BLaER1 (cell line): ENCODE data around the gene ADPRHL1.
A peak's percentile ranks its signal among the peaks of the same experiment; 100 is the strongest.
"Not testable (repeated sequence)": the region's sequence is repeated elsewhere in the genome, so short reads cannot be mapped to it uniquely, and the experiment has no call there.

Experiments used
- H3K27ac ChIP-seq: shearing (Covaris generic); formaldehyde crosslinking; 2 replicates; pipeline ENCODE4 v1.8.1; 2022
- H3K27me3 ChIP-seq: shearing (Covaris generic); formaldehyde crosslinking; 2 replicates; pipeline ENCODE4 v1.8.1; 2022
- H3K36me3 ChIP-seq: shearing (Covaris generic); formaldehyde crosslinking; 2 replicates; pipeline ENCODE4 v1.8.1; 2022
- H3K4me1 ChIP-seq: shearing (Covaris generic); formaldehyde crosslinking; 2 replicates; pipeline ENCODE4 v1.8.1; 2022
- H3K4me2 ChIP-seq: shearing (Covaris generic); formaldehyde crosslinking; 2 replicates; pipeline ENCODE4 v1.8.1; 2022
- H3K4me3 ChIP-seq: shearing (Covaris generic); formaldehyde crosslinking; 2 replicates; pipeline ENCODE4 v1.8.1; 2022
- H3K9ac ChIP-seq: shearing (Covaris generic); formaldehyde crosslinking; 2 replicates; pipeline ENCODE4 v1.8.1; 2022
- H3K9me3 ChIP-seq: shearing (Covaris generic); formaldehyde crosslinking; 2 replicates; pipeline ENCODE4 v1.8.1; 2022
- H4K20me1 ChIP-seq: shearing (Covaris generic); formaldehyde crosslinking; 2 replicates; pipeline ENCODE4 v1.8.1; 2022
- Cebpa-rat ChIP-seq: shearing (Covaris generic); IDR thresholded peaks from 2 replicates; pipeline ENCODE4 v1.8.1; 2022

Gene ADPRHL1

DNA sequence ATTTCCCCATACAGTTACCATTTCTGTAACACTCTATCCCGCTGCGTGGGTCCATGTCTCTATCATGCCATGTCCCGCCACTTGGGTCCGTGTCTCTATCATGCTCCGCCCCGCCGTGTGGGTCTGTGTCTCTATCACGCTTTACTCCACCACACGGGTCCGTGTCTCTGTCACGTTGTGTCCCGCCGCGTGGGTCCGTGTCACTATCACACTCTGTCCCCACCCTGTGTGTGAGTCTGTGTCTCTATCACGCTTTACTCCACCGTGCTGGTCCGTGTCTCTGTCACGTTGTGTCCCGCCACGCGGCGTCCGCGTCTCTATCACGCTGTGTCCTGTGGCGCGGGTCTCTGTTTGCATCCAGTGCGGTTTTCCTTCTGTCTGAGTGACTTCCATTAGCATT, 11.6 kb downstream of the ADPRHL1 start:
- peaks cover 36% of the 10 kb centered on the region for H3K4me1 ChIP-seq
- no peaks in the 10 kb centered on the region for H3K9me3 ChIP-seq
- H3K36me3 ChIP-seq, result no peaks in the 10 kb centered on the region
- H3K4me2 ChIP-seq, result no peak overlapping the region
- no peak for TF ChIP-seq Cebpa-rat
- no peak overlapping the region for H3K27ac ChIP-seq
- no peak overlapping the region for H3K4me3 ChIP-seq
- H3K9ac ChIP-seq, result no peak overlapping the region
- no peaks in the 10 kb centered on the region for H3K27me3 ChIP-seq
- H4K20me1 ChIP-seq, result no peaks in the 10 kb centered on the region

DNA sequence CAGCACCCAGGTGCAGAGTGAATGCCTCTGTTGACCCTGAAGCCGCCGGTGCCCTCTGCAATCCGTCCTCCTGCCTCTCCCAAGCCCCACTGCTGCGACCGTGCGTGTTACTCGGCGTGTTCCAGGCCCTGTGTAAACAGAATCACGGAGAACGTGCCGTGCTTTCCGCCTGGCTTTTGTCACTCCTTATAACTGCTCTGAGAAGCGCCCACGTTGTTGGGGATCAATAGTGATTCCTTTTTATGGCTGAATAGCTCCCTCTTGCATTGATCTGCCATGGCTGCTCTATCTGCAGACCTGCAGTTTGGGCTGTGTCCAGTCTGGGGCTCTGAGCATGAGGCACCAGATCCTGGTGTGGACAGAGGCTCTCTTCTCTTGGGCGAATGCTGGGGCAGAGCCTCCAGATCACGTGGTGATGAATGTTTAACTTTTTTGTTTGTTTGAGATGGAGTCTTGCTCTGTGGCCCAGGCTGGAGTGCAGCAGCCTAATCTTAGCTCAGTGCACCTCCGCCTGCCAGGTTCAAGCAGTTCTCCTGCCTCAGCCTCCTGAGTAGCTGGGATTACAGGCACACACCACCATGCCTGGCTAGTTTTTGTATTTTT, 15.8 kb downstream of the ADPRHL1 start:
- Histone ChIP-seq H3K4me3 (no peak overlapping the region), H3K9me3 (no peaks in the 10 kb centered on the region), H3K36me3 (no peaks in the 10 kb centered on the region), H3K27me3 (no peaks in the 10 kb centered on the region), H3K27ac (no peak overlapping the region), H4K20me1 (no peaks in the 10 kb centered on the region), H3K4me1 (peaks cover 19% of the 10 kb centered on the region), H3K4me2 (no peak overlapping the region), H3K9ac (no peak overlapping the region)
- TF ChIP-seq Cebpa-rat, result no peak

DNA sequence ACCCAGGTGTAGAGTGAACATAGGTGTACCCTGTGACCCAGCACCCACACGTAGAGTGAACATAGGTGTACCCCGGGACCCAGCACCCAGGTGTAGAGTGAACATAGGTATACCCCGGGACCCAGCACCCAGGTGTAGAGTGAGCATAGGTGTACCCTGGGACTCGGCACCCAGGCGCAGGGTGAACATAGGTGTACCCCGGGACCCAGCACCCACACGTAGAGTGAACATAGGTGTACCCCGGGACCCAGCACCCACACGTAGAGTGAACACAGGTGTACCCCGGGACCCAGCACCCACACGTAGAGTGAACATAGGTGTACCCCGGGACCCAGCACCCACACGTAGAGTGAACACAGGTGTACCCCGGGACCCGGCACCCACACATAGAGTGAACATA, 16.4 kb downstream of the ADPRHL1 start:
- not testable (repeated sequence) for H3K9me3 ChIP-seq, H3K9ac ChIP-seq, H3K27me3 ChIP-seq, H3K4me3 ChIP-seq, H4K20me1 ChIP-seq, H3K27ac ChIP-seq, H3K36me3 ChIP-seq, H3K4me2 ChIP-seq
- peaks cover 26% of the 10 kb centered on the region for H3K4me1 ChIP-seq

DNA sequence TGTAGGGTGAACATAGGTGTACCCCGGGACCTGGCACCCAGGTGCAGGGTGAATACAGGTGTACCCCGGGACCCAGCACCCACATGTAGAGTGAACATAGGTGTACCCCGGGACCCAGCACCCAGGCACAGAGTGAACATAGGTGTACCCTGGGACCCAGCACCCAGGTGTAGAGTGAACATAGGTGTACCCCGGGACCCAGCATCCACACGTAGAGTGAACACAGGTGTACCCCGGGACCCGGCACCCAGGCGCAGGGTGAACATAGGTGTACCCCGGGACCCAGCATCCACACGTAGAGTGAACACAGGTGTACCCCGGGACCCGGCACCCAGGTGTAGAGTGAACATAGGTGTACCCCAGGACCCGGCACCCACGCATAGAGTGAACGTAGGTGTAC, 17.4 kb downstream of the ADPRHL1 start:
- not testable (repeated sequence) for H3K27ac ChIP-seq, H3K9me3 ChIP-seq, H3K27me3 ChIP-seq, H4K20me1 ChIP-seq, H3K4me2 ChIP-seq, H3K4me3 ChIP-seq, H3K36me3 ChIP-seq, H3K9ac ChIP-seq
- H3K4me1 ChIP-seq, result peaks cover 35% of the 10 kb centered on the region

DNA sequence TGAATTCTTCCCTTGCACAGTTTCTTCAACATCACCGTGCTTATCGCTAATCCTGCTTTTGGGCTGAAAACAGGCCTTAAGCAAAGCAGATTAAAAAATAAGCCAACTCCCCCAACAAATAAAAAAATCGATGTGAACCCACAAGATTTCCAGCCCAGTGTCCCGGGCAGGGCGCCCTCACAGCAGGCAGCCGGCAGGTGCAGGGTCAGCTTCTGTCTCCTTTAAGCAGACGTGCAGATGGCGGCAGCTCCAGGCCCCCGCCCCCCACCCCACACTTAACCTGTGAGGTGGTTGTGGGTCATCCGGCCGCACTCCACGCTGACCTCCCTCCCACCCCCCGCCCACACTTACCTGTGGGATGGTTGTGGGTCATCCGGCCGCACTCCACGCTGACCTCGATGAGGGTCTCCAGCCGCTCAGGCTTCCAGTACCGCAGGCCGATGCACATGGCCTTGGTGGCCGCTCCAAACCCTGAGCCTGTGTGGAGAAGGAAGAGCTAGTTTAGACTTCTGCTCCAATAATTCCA, 19.8 kb downstream of the ADPRHL1 start:
- H3K9ac ChIP-seq, result 0 out of 2 replicates have a peak overlapping the region, but pooled peaks have one; percentile 26
- H4K20me1 ChIP-seq, result no peaks in the 10 kb centered on the region
- TF ChIP-seq Cebpa-rat, result no peak
- H3K4me1 ChIP-seq, result peaks cover 60% of the 10 kb centered on the region
- no peaks in the 10 kb centered on the region for H3K27me3 ChIP-seq
- H3K4me2 ChIP-seq, result peak overlapping the region; percentile 94
- H3K9me3 ChIP-seq, result no peaks in the 10 kb centered on the region
- no peak overlapping the region for H3K4me3 ChIP-seq
- H3K27ac ChIP-seq, result peak overlapping the region; percentile 72
- no peaks in the 10 kb centered on the region for H3K36me3 ChIP-seq

DNA sequence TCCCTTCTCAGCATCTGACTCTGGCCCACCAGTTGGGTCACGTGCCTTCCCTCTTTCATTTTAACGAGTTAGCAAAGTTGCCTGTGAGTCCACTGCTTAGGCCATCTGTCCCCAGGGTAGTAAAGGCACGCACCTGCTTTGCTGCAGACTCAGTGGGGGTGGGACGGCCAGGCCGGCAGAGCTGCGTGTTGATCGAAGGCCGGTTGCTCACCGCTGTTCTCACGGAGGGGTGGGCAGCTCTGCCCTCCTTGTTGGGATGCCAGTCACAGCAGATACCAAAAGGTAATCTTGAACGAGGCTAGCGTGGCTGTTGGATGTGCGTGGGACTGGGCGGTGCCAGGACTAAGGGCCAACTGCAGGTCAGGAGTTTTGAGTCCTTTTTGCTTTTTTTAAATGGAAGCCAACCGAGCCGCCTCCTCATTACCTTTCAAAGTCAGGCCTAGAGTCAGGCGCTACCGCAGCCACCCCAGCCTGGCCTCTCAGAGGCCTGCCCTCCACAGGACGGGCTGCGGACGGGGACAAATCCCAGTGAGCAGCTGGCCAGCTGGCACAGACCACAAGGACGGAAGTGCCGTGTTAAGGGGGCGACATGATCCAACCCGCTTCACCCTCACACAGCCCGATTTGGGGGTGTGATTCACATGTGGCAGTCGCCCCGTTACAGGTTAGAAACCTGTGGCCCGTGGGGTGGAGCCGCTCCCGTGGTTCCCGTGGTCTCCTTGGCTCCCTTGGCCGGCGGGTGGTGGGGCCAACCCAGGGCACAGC, 20.6 kb downstream of the ADPRHL1 start:
- H4K20me1 ChIP-seq, result no peaks in the 10 kb centered on the region
- H3K9me3 ChIP-seq, result no peaks in the 10 kb centered on the region
- H3K27ac ChIP-seq, result peak overlapping the region; percentile 72
- peak overlapping the region; percentile 94 for H3K4me2 ChIP-seq
- H3K4me3 ChIP-seq, result 0 out of 2 replicates have a peak overlapping the region, but pooled peaks have one; percentile 11
- TF ChIP-seq Cebpa-rat, result no peak
- H3K4me1 ChIP-seq, result peaks cover 68% of the 10 kb centered on the region
- no peaks in the 10 kb centered on the region for H3K36me3 ChIP-seq
- H3K9ac ChIP-seq, result peak overlapping the region; percentile 26; the same call in 1 of the 2 replicates
- H3K27me3 ChIP-seq, result no peaks in the 10 kb centered on the region

GRCh38 chr13:113431171-113431570, 22.1 kb downstream of the ADPRHL1 start:
- no peaks in the 10 kb centered on the region for H3K36me3 ChIP-seq
- no peak for TF ChIP-seq Cebpa-rat
- no peak overlapping the region for H3K9ac ChIP-seq
- no peaks in the 10 kb centered on the region for H3K27me3 ChIP-seq
- no peak overlapping the region for H3K4me3 ChIP-seq
- H3K4me2 ChIP-seq, result peak overlapping the region; percentile 94
- peak overlapping the region; percentile 18; the same call in 1 of the 2 replicates for H3K27ac ChIP-seq
- H3K9me3 ChIP-seq, result no peaks in the 10 kb centered on the region
- H3K4me1 ChIP-seq, result peaks cover 83% of the 10 kb centered on the region
- no peaks in the 10 kb centered on the region for H4K20me1 ChIP-seq

GRCh38 chr13:113430378-113431110, 22.7 kb downstream of the ADPRHL1 start:
- TF ChIP-seq Cebpa-rat, result no peak
- no peaks in the 10 kb centered on the region for H3K27me3 ChIP-seq

DNA sequence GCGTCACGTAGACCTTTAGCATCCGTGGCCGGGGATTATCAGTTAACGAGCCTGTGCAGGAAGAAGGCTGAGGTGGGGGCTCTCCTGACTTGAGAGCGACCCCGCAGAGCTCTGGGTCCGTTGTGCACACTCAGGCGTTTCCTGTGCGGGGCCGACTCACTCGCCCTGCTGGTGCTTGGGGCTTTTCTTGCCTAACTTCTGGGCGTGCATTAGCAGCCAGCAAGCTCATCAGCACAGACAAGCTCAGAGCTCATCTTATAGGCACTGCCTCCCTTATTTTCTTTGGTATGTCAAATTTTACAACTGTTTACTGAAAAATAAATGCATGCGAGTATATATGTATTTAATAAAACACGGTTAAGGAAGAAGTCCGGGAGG, 23.7 kb downstream of the ADPRHL1 start:
- no peaks in the 10 kb centered on the region for H3K9me3 ChIP-seq
- 0 out of 2 replicates have a peak overlapping the region, but pooled peaks have one; percentile 89 for H3K27ac ChIP-seq
- peak overlapping the region; percentile 93 for H3K4me2 ChIP-seq
- no peaks in the 10 kb centered on the region for H3K27me3 ChIP-seq
- no peak overlapping the region for H3K4me3 ChIP-seq
- H3K4me1 ChIP-seq, result peaks cover 94% of the 10 kb centered on the region
- H4K20me1 ChIP-seq, result no peaks in the 10 kb centered on the region
- no peaks in the 10 kb centered on the region for H3K36me3 ChIP-seq
- TF ChIP-seq Cebpa-rat, result no peak
- no peak overlapping the region for H3K9ac ChIP-seq

More at GRCh38 chr13:113430378-113431110, 22.7 kb downstream of the ADPRHL1 start:
- Histone ChIP-seq H3K36me3 (no peaks in the 10 kb centered on the region), H3K4me2 (peak overlapping the region; percentile 94), H3K4me1 (peaks cover 89% of the 10 kb centered on the region), H3K9me3 (no peaks in the 10 kb centered on the region), H3K27ac (peak overlapping the region; percentile 18; the same call in 1 of the 2 replicates), H3K9ac (no peak overlapping the region), H3K4me3 (no peak overlapping the region), H4K20me1 (no peaks in the 10 kb centered on the region)
